Skeletal muscle cell (primary cell): ENCODE data around the gene ZFYVE16.
"Not testable (repeated sequence)": the region's sequence is repeated elsewhere in the genome, so short reads cannot be mapped to it uniquely, and the experiment has no call there.

Source experiments
- DNase-seq: peaks from one replicate; pipeline ENCODE4 v3.0.0-alpha.2; 2010; ENCODE audit warnings: low read depth
- H3K4me3 ChIP-seq: 2 replicates; pipeline ENCODE4 v1.5.1; 2011; ENCODE audit warnings: low read depth, mild to moderate bottlenecking, control low read depth, low read length, moderate library complexity

The ZFYVE16 gene

GRCh38 chr5:80407735-80408483 is at the start of gene ZFYVE16:
Gene ZFYVE16 (plus strand): TSS chr5:80408064. CDS start chr5:80434148, 26,084 bp downstream.
- peak within 1 kb of the TSS; percentile 94 for H3K4me3 ChIP-seq
- peak; percentile 86 for DNase-seq

GRCh38 chr5:80360914-80361444 is 46.9 kb upstream of the ZFYVE16 start:
- no peak overlapping the region for H3K4me3 ChIP-seq
- DNase-seq: no peak

- H3K4me3 ChIP-seq: no peak overlapping the region
- DNase-seq: no peak
These were observed 43.0 kb upstream of the ZFYVE16 start for GRCh38 chr5:80364892-80365291.

GRCh38 chr5:80368661-80369480 is 39.0 kb upstream of the ZFYVE16 start:
- H3K4me3 ChIP-seq: no peak overlapping the region
- no peak for DNase-seq

GRCh38 chr5:80369521-80369920 is 38.3 kb upstream of the ZFYVE16 start:
- no peak overlapping the region for H3K4me3 ChIP-seq
- DNase-seq: no peak

GRCh38 chr5:80370390-80370789 is 37.5 kb upstream of the ZFYVE16 start:
- H3K4me3 ChIP-seq: no peak overlapping the region
- no peak for DNase-seq

GRCh38 chr5:80372780-80373179 is 35.1 kb upstream of the ZFYVE16 start:
- DNase-seq: no peak
- no peak overlapping the region for H3K4me3 ChIP-seq

GRCh38 chr5:80374188-80374587 is 33.7 kb upstream of the ZFYVE16 start:
- no peak for DNase-seq
- H3K4me3 ChIP-seq: no peak overlapping the region

GRCh38 chr5:80376557-80376956 is 31.3 kb upstream of the ZFYVE16 start:
- H3K4me3 ChIP-seq: no peak overlapping the region

GRCh38 chr5:80382488-80382887 is 25.4 kb upstream of the ZFYVE16 start:
- H3K4me3 ChIP-seq: no peak overlapping the region
- DNase-seq: no peak

More at GRCh38 chr5:80376557-80376956, 31.3 kb upstream of the ZFYVE16 start:
- no peak for DNase-seq

GRCh38 chr5:80387063-80387768 is 20.6 kb upstream of the ZFYVE16 start:
- H3K4me3 ChIP-seq: no peak overlapping the region
- no peak for DNase-seq

- no peak overlapping the region for H3K4me3 ChIP-seq
- no peak for DNase-seq
These were observed 18.3 kb upstream of the ZFYVE16 start for GRCh38 chr5:80389580-80389979.

GRCh38 chr5:80390413-80390812 is 17.5 kb upstream of the ZFYVE16 start:
- not testable (repeated sequence) for DNase-seq, H3K4me3 ChIP-seq

- DNase-seq, H3K4me3 ChIP-seq: not testable (repeated sequence)
These were observed 16.6 kb upstream of the ZFYVE16 start for GRCh38 chr5:80391267-80391666.

GRCh38 chr5:80399526-80400239 is 8.2 kb upstream of the ZFYVE16 start:
- no peak overlapping the region for H3K4me3 ChIP-seq
- DNase-seq: no peak

- H3K4me3 ChIP-seq: not testable (repeated sequence)
These were observed 7.5 kb upstream of the ZFYVE16 start for GRCh38 chr5:80400368-80400767.

GRCh38 chr5:80403782-80404181 is 4.1 kb upstream of the ZFYVE16 start:
- no peak for DNase-seq
- H3K4me3 ChIP-seq: no peak overlapping the region

More at GRCh38 chr5:80400368-80400767, 7.5 kb upstream of the ZFYVE16 start:
- DNase-seq: not testable (repeated sequence)

- peak; percentile 26 for DNase-seq
- H3K4me3 ChIP-seq: peak overlapping the region; percentile 94
These were observed 707 bp upstream of the ZFYVE16 start for GRCh38 chr5:80406980-80407734.
